Activated T-helper 17 cell treated with anti-CD3 and anti-CD28 coated beads, Interleukin-2, amount 50 U/mL, for 72 hours (primary cell): ENCODE measurements around the gene PKNOX2. TPM values are rescaled to one million over a fixed set of nuclear protein-coding genes. Genes with fewer than 3 reads are reported as not detected.
A peak's percentile ranks its signal among the peaks of the same experiment; 100 is the strongest.

Experiments
- ATAC-seq: fragments of 150-1000 bp; cut with Tn5 transposase; replicated peaks from 2 replicates; pipeline ENCODE4 v1.10.0; 2021; ENCODE audit warnings: mild to moderate bottlenecking, moderate library complexity
- H3K27ac Mint-ChIP-seq: one replicate; pipeline ENCODE4 v1.8.0; 2022; ENCODE audit warnings: mixed read lengths
- H3K27me3 Mint-ChIP-seq: one replicate; pipeline ENCODE4 v1.8.0; 2022; ENCODE audit warnings: mixed read lengths
- H3K36me3 Mint-ChIP-seq: one replicate; pipeline ENCODE4 v1.8.0; 2022; ENCODE audit warnings: low read depth, mild to moderate bottlenecking, mixed read lengths
- H3K4me1 Mint-ChIP-seq: one replicate; pipeline ENCODE4 v1.8.0; 2022; ENCODE audit warnings: mixed read lengths
- H3K4me3 Mint-ChIP-seq: one replicate; pipeline ENCODE4 v1.8.0; 2022; ENCODE audit warnings: mild to moderate bottlenecking, mixed read lengths
- H3K9me3 Mint-ChIP-seq: one replicate; pipeline ENCODE4 v1.8.0; 2022; ENCODE audit warnings: mixed read lengths
- total RNA-seq, 2 donors: library from RNA; stranded (reverse); gene quantifications; one replicate each; pipeline ENCODE4 v1.2.3, GENCODE V29; 2022

The PKNOX2 gene
- total RNA-seq, 2 donors from 2014 or later = not detected

DNA sequence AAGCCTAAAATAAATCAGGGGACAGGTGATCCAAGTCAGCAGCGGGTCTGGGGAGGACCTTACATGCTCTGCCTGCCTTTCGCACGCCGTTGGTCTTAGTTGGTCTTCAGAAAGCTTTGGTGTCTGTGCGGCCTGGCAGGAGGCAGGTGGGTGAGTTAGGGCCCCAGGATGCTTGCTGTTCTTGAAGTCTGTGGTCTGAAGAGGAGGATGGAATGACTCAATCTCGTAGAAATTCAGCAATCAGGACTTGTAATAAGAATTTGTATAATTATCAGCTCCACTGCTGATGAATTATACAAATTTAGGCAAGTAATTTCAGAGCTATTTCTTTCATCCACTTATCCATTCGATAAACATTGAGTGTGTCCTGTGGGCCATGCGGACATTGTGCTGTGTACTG is 193.0 kb downstream of the PKNOX2 start:
- no peaks in the 10 kb centered on the region for H3K9me3 Mint-ChIP-seq
- H3K27me3 Mint-ChIP-seq = no peaks in the 10 kb centered on the region
- no peak overlapping the region for H3K4me3 Mint-ChIP-seq
- H3K27ac Mint-ChIP-seq = no peak overlapping the region
- no peaks in the 10 kb centered on the region for H3K36me3 Mint-ChIP-seq
- ATAC-seq = no peak
- peaks cover 8% of the 10 kb centered on the region for H3K4me1 Mint-ChIP-seq

DNA sequence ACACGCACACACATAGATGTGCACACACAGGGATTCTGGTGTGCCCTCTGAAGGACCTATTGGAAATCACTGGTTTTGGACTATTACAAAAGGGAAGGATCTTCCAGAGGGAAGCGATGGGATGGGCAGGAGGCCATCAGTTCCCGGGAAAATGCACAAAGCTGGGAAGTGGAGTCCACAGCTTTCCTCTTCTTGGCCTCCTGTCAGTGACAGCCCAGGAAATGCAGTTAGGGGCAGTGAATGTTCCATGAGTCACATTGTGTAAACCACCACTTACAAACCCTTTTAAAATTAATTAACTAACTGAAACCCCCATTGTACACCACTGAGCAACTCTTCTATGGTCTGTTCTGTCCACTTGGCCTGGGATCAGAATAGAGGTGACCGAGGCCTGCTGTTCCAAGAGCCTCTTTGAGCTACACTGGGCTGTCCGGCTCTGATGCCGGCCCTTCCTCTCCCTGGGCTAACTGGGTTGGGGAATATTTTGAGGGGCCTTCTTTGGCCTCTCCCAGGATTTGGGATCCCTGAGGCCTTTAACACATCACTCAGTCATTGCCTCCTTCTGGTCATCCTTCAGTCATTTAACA is 193.8 kb downstream of the PKNOX2 start:
- Mint-ChIP-seq H3K27ac (no peak overlapping the region), H3K27me3 (no peaks in the 10 kb centered on the region), H3K4me3 (no peak overlapping the region), H3K9me3 (no peaks in the 10 kb centered on the region), H3K36me3 (no peaks in the 10 kb centered on the region), H3K4me1 (peaks cover 8% of the 10 kb centered on the region)
- ATAC-seq = no peak

DNA sequence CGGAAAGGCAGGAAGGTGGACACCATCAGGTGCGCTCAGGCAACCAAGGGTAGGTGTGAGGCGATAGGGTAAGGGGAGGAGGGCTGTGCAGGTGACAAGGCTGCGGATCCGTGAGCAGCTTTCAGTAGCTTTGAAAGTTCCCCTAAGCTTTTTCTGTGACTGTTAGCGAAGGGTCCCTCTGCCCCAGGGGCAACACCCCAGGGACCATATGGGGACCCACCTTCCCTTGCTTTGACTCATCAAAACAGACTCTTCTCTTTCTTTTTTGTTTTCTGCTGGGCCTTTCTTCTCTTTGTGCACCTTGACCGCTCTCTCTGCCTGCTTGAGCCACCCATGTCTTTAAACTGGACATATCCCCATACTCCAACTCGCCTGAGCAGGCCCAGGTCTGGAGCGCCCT is 194.6 kb downstream of the PKNOX2 start:
- Mint-ChIP-seq H3K4me3 (no peak overlapping the region), H3K27ac (no peak overlapping the region), H3K36me3 (no peaks in the 10 kb centered on the region), H3K9me3 (no peaks in the 10 kb centered on the region), H3K4me1 (peaks cover 8% of the 10 kb centered on the region), H3K27me3 (no peaks in the 10 kb centered on the region)
- ATAC-seq = no peak

DNA sequence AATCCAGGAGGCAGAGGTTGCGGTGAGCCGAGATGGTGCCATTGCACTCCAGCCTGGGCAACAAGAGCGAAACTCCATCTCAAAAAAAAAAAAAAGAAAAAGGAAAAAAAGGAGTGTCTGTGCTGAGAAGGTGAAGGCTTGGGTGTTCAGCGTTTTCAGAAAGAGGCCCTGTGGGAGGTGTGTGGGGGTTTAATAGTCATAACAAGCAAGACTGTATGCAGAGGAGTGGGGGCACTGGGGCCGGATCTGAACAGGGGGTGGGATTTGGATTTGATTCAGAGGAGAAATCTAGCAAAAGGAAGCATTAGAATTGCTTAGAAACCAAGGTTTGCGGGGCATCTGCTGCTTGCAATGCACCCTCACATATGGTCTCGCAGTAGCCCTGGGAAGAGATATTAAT is 195.5 kb downstream of the PKNOX2 start:
- Mint-ChIP-seq H3K27ac (no peak overlapping the region), H3K36me3 (no peaks in the 10 kb centered on the region), H3K4me1 (peaks cover 11% of the 10 kb centered on the region), H3K27me3 (peaks cover 2% of the 10 kb centered on the region), H3K9me3 (no peaks in the 10 kb centered on the region), H3K4me3 (no peak overlapping the region)
- ATAC-seq = no peak

DNA sequence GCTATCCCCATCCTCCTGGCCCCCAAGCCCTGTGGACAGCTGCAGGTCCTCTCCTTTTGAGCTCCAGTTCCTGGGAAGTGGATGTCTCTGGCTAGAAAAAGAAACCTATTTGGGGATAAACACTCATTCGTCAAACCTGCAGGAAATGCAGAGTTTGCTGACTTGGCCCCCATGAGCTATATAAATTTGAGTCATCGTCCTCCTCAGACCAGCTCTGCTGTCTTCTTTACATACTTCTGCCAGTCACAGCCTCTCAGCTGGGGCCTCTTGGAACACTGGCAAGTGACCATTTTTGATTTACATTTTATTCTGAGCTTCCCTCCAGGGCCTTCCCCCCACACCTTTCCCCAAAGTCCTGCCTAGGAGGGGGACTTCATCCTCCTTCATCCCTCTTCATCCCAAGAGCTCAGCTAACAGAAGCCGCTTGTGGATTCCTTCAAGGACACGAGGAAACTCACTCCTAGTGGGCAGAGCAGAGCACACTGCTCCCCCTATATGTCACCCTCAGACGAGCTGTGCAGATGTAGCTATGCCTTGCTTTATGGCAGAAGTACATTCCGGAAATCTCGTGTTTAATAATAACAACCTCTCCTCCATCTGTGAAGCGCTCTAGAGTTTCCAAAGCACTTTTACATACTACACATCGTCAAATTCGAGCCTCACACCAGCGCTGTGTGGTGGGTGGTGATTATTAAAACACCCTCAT is 199.7 kb downstream of the PKNOX2 start:
- peaks cover 4% of the 10 kb centered on the region for H3K4me1 Mint-ChIP-seq
- no peaks in the 10 kb centered on the region for H3K9me3 Mint-ChIP-seq
- H3K27ac Mint-ChIP-seq = no peak overlapping the region
- H3K4me3 Mint-ChIP-seq = no peak overlapping the region
- peak; percentile 45 for ATAC-seq
- H3K27me3 Mint-ChIP-seq = peaks cover 5% of the 10 kb centered on the region
- H3K36me3 Mint-ChIP-seq = no peaks in the 10 kb centered on the region

DNA sequence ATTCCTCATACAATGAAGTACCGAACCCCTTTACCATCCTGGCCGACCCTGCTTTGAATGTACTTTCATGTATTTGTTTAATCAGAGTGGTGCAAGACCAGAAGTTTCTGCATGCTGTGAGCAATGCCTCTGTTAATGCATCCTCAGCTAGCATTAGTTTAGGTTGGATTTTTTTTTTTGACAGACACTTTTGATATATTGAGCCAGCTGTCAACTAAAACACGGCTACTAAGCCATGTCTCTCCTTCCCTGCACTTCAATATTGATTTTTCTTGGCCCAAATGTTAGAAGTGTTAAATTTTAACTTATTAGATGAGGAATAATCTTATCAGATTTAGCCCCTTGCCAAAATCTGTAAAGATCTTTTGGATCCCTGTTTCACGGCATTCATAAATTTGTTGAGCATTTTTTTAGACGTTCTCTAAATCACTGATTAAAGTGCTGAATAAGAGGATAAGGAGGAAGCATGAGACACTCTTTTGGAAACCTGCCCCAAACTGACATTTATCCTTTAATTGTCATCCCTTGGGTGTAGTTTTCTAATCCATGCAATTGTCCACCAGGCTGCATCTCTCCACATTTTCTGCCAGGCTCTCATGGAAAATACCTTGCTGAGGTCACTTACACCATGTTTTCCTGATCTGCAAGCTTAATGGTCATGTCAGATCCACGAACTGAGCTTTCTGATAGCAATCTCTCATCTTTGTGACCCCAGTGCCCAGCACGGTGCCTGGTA is 200.8 kb downstream of the PKNOX2 start:
- no peaks in the 10 kb centered on the region for H3K36me3 Mint-ChIP-seq
- ATAC-seq = no peak
- peaks cover 4% of the 10 kb centered on the region for H3K4me1 Mint-ChIP-seq
- no peaks in the 10 kb centered on the region for H3K9me3 Mint-ChIP-seq
- no peak overlapping the region for H3K4me3 Mint-ChIP-seq
- H3K27ac Mint-ChIP-seq = no peak overlapping the region
- H3K27me3 Mint-ChIP-seq = peaks cover 10% of the 10 kb centered on the region

DNA sequence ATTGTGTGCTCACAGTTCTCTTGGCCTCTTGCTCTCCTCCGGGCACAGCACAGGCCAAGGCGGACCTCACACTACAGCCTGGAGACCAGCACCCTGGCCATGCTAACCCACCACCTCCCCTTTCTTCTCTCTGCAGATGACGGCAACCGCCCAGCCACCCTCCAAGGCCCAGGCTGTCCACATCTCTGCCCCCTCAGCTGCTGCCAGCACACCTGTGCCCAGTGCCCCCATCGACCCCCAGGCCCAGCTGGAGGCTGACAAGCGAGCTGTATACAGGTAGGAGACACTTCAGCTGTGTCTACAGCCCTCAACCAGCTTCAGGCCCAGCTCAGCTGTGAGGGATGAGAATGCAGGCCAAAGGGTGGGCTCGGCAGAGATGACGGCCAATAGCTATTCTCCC is 203.2 kb downstream of the PKNOX2 start:
- Mint-ChIP-seq H3K27ac (no peak overlapping the region), H3K4me1 (peaks cover 4% of the 10 kb centered on the region), H3K4me3 (no peak overlapping the region), H3K27me3 (peaks cover 29% of the 10 kb centered on the region), H3K36me3 (no peaks in the 10 kb centered on the region), H3K9me3 (no peaks in the 10 kb centered on the region)
- ATAC-seq = no peak

DNA sequence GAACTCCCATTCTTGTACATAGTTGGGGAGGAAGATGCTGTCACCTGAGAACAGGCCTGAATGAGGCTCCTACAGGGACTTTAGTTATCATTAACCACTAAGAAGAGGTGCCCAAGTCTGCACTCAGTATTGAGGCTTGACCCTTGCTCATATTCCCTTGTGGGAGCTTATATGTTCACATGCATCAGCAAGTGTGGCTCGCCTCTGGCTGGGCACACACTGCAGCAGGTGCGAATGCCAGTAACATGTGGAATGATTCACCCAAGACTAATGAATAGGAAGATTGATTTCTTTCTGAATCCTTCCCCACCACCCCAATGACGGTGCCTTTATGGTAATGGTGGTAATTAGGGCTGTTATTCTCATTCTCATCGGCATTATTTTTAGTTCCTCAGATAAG is 204.2 kb downstream of the PKNOX2 start:
- Mint-ChIP-seq H3K4me1 (peaks cover 4% of the 10 kb centered on the region), H3K27ac (no peak overlapping the region), H3K36me3 (no peaks in the 10 kb centered on the region), H3K9me3 (no peaks in the 10 kb centered on the region), H3K4me3 (no peak overlapping the region), H3K27me3 (peaks cover 38% of the 10 kb centered on the region)
- ATAC-seq = no peak

DNA sequence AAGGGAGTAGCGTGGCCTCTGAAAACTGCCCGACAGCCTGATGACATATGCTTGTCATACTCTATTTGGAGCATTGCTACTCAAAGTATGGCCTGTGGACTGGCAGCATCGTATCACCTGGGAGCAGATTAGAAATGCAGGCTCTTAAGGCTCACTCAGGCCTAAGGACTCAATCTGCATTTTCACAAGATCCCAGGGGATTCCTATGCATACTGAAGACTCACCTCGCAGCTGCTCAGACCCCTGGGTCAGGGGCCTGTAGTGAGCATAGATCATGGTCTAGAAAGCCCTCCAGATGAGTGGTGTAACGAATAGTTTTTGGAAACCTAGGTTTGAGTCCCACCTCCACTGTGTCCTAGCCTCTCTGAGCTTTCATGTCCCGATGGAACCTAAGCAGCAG is 205.3 kb downstream of the PKNOX2 start:
- Mint-ChIP-seq H3K4me3 (no peak overlapping the region), H3K27ac (no peak overlapping the region), H3K27me3 (peaks cover 38% of the 10 kb centered on the region), H3K4me1 (no peaks in the 10 kb centered on the region), H3K9me3 (no peaks in the 10 kb centered on the region), H3K36me3 (no peaks in the 10 kb centered on the region)
- no peak for ATAC-seq

DNA sequence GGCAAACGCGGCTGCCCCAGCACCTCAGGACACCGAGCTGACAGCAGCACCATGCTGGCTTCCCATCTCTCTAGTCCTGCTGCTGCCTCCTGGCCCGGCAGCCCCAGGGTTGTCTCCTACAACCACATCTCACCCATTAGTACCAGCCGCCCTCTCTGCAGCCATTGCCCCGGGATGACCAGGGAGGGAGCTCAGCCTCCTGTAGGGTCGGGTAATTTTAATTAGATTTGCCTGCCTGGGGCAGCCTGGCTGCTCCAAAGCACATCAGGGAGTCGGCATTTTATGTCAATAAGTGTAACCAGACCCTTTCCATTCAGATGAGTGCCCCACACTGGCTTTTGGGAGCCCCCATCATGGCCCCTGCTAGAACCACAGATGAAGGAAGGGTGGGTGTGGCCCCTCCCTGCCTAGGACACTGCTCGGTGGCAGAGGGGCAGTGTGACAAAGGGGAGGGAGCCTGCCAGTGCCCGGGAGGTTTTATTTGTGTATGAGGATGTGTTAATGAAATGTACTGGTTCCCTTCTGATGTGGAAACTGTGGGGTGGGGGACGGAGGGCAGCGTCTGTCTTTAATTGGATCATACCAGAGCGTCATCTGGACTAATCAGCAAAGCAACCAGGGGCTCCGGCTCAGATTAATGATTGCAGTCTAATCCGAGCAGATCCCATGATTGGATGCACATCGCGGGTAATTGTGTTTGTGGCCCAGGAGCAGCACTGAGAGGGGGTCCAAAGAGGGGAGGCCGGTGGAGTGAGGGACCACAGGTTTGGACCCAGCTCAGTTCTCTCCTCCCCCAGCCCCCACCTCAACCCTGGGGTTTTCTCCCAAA is 206.2 kb downstream of the PKNOX2 start:
- no peak overlapping the region for H3K4me3 Mint-ChIP-seq
- no peaks in the 10 kb centered on the region for H3K9me3 Mint-ChIP-seq
- no peaks in the 10 kb centered on the region for H3K4me1 Mint-ChIP-seq
- peaks cover 37% of the 10 kb centered on the region for H3K27me3 Mint-ChIP-seq
- no peak for ATAC-seq
- no peak overlapping the region for H3K27ac Mint-ChIP-seq
- H3K36me3 Mint-ChIP-seq = no peaks in the 10 kb centered on the region

DNA sequence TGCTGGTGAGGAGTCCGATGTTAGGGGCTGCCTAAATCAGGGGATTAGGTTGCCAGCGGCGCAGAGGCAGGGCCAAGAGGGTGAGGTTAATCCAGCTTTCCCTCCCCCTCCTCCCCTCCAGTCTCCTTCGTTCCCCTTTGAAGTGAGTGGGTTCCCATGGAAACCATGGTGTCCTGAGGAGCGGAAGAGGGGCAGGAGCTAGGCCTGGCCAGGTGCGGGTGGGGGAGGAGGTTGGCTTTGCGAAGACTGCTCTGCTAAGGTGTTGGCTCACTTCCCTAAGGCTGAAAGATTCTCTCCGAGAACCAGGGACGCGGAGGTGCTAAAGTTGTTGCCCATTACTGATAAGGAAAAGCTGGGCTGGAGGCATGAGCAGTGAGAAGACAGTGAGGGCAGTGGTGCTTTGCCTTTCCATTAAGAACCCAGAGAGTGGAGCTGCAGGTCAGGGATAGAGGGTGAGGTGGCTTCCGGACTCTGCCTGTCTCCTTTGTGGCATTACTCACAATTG is 206.9 kb downstream of the PKNOX2 start:
- ATAC-seq = no peak
- no peak overlapping the region for H3K27ac Mint-ChIP-seq
- H3K4me1 Mint-ChIP-seq = no peaks in the 10 kb centered on the region
- H3K36me3 Mint-ChIP-seq = no peaks in the 10 kb centered on the region
- peaks cover 39% of the 10 kb centered on the region for H3K27me3 Mint-ChIP-seq
- no peak overlapping the region for H3K4me3 Mint-ChIP-seq
- H3K9me3 Mint-ChIP-seq = no peaks in the 10 kb centered on the region

DNA sequence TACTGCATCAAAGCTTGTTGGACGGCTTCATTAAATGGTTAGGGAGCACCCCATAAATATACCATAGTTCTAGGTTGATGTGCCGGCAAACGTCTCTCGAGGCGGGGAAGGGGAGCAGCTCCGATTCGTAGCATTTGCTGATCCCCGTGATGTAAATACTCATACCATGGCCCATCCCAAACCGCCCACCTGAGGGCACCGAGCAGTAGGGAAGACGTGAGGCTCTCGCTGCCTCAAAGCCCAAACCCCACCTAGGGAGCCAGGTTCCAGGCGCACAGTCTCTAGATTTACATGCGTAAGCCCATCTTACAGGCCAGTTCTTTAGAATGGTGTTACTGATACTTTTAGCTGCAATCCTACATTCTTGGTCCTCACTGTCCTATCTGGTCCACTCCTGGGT is 207.5 kb downstream of the PKNOX2 start:
- Mint-ChIP-seq H3K4me1 (no peaks in the 10 kb centered on the region), H3K27me3 (peaks cover 45% of the 10 kb centered on the region), H3K36me3 (no peaks in the 10 kb centered on the region), H3K27ac (no peak overlapping the region), H3K9me3 (no peaks in the 10 kb centered on the region), H3K4me3 (no peak overlapping the region)
- ATAC-seq = no peak

DNA sequence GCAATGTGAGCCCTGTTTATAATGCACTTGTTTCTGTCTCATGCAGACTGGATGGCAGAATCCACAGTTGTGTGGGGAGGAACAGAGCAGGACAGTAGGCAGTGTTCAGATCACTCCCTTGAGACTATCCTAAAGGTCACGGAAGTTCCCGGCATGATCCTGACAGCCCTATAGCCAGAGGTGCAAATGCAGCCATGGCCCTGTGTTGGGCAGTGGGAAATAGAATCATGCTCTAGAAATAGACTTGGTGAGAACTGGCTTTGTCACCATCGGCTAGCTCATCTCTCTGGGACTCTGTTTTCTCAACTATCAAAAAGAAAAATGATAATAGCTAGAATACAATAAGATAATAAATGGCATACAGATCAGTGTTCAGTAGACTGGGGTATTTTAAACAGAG is 208.4 kb downstream of the PKNOX2 start:
- no peak for ATAC-seq
- Mint-ChIP-seq H3K27ac (no peak overlapping the region), H3K36me3 (no peaks in the 10 kb centered on the region), H3K4me3 (no peak overlapping the region), H3K27me3 (peaks cover 52% of the 10 kb centered on the region), H3K4me1 (no peaks in the 10 kb centered on the region), H3K9me3 (no peaks in the 10 kb centered on the region)
